ENCODE results near the gene PGM2.

PGM2 gene

DNA sequence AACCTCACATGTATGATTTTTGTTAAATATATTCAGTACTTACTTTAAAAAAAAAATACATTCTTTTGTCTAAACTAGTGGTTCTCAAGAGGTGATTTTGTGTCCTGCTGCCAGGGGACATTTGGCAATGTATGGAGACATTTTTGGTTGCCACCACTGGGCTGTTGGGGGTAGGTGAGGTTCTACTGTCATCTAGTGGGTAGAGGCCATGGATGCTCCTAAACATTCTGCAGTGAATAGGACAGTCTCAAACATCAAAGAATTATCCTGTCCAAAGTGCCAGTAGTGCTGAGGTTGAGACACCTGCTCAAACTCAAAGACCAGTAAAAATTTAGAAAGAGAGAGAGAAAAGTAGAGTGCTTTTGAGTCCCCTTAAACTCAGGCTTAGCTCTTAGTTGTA is 32.9 kb upstream of the PGM2 start:
- Histone ChIP-seq H2AK5ac (ENCODE audit: low read depth, low read length) (no peak overlapping the region), H3K4me1 (ENCODE audit: control insufficient read depth in 2 of 2, insufficient read depth in 1 of 2, low read depth in 1 of 2, low read length in 2 of 2) (no peaks in the 10 kb centered on the region), H4K91ac (ENCODE audit: low read depth, low read length, poor library complexity) (no peak overlapping the region), H2AFZ (ENCODE audit: low read length) (no peak overlapping the region), H3K18ac (ENCODE audit: low read length) (no peak overlapping the region), H3K27me3 (ENCODE audit: control insufficient read depth in 3 of 3, insufficient read depth in 3 of 3, low read depth in 1 of 3, low read length in 3 of 3) (peaks cover 0 to 3% (median 0%) of the 10 kb centered on the region in 3 experiments), H3K4me2 (ENCODE audit: insufficient read depth, low read length, poor library complexity, severe bottlenecking) (no peak overlapping the region), H3K79me1 (ENCODE audit: low read depth, low read length) (no peaks in the 10 kb centered on the region), H3K9ac (ENCODE audit: low read depth, low read length, poor library complexity) (no peak overlapping the region), H2BK12ac (ENCODE audit: low read length) (no peak overlapping the region), H3K4me3 (ENCODE audit: low read length in 2 of 2) (no peak overlapping the region), H3K36me3 (replicated peaks in 1 of 2; ENCODE audit: control insufficient read depth in 2 of 2, insufficient read depth in 2 of 2, low read length in 2 of 2) (no peaks in the 10 kb centered on the region), H2BK15ac (ENCODE audit: low read length) (no peak overlapping the region), H3K14ac (ENCODE audit: low read length) (no peak overlapping the region), H3K23ac (ENCODE audit: low read depth, low read length, poor library complexity) (no peak overlapping the region), H3K27ac (replicated peaks; ENCODE audit: low read length) (no peak overlapping the region), H3K4ac (ENCODE audit: low read length) (no peak overlapping the region), H2BK5ac (ENCODE audit: low read length) (no peak overlapping the region), H4K8ac (ENCODE audit: low read depth, low read length) (no peak overlapping the region), H3K9me3 (replicated peaks in 1 of 2; ENCODE audit: control insufficient read depth in 2 of 2, insufficient read depth in 1 of 2, low read depth in 1 of 2, low read length in 2 of 2) (peaks cover 0 to 3% of the 10 kb centered on the region in 2 donors), H2BK120ac (ENCODE audit: low read depth, low read length) (no peak overlapping the region)
- DNase-seq (ENCODE audit: low spot score) = no peak

DNA sequence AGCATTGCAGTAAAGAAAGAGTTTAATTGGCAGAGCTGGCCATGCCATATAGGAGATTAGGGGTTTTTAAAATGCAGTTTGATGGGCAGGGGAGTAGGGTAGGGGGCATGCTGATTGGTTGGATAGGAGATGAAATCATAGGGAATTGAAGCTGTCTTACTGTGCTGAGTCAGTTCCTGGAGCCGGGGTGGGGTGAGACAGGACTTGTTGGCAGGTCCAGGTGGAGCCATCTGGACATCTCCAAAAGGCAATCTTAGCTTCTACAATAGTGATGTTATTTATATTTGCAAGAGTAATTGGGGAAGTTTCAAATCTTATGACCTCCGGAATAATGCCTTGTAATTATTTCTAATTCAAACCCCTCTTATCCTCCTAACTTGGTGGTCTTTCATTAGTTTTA is 32.4 kb upstream of the PGM2 start:
- Histone ChIP-seq H2BK120ac (ENCODE audit: low read depth, low read length) (no peak overlapping the region), H3K4me3 (ENCODE audit: low read length in 2 of 2) (no peak overlapping the region), H2BK15ac (ENCODE audit: low read length) (no peak overlapping the region), H3K4ac (ENCODE audit: low read length) (no peak overlapping the region), H3K4me2 (ENCODE audit: insufficient read depth, low read length, poor library complexity, severe bottlenecking) (no peak overlapping the region), H3K23ac (ENCODE audit: low read depth, low read length, poor library complexity) (no peak overlapping the region), H2BK5ac (ENCODE audit: low read length) (no peak overlapping the region), H2AFZ (ENCODE audit: low read length) (no peak overlapping the region), H3K18ac (ENCODE audit: low read length) (no peak overlapping the region), H2AK5ac (ENCODE audit: low read depth, low read length) (no peak overlapping the region), H3K14ac (ENCODE audit: low read length) (no peak overlapping the region), H3K27me3 (ENCODE audit: control insufficient read depth in 3 of 3, insufficient read depth in 3 of 3, low read depth in 1 of 3, low read length in 3 of 3) (peaks cover 0 to 6% (median 0%) of the 10 kb centered on the region in 3 experiments), H4K8ac (ENCODE audit: low read depth, low read length) (no peak overlapping the region), H4K91ac (ENCODE audit: low read depth, low read length, poor library complexity) (no peak overlapping the region), H3K27ac (replicated peaks; ENCODE audit: low read length) (no peak overlapping the region), H3K4me1 (ENCODE audit: control insufficient read depth in 2 of 2, insufficient read depth in 1 of 2, low read depth in 1 of 2, low read length in 2 of 2) (no peaks in the 10 kb centered on the region), H3K36me3 (replicated peaks in 1 of 2; ENCODE audit: control insufficient read depth in 2 of 2, insufficient read depth in 2 of 2, low read length in 2 of 2) (no peaks in the 10 kb centered on the region), H2BK12ac (ENCODE audit: low read length) (no peak overlapping the region), H3K79me1 (ENCODE audit: low read depth, low read length) (no peaks in the 10 kb centered on the region), H3K9ac (ENCODE audit: low read depth, low read length, poor library complexity) (no peak overlapping the region), H3K9me3 (replicated peaks in 1 of 2; ENCODE audit: control insufficient read depth in 2 of 2, insufficient read depth in 1 of 2, low read depth in 1 of 2, low read length in 2 of 2) (peaks cover 0 to 3% of the 10 kb centered on the region in 2 donors)
- no peak for DNase-seq (ENCODE audit: low spot score)
- WGBS, 2 donors (ENCODE audit: extremely low coverage in 2 of 2, insufficient read length in 2 of 2, insufficient replicate concordance in 1 of 2) = no CpG with 5 or more reads among the region's 2 CpGs

DNA sequence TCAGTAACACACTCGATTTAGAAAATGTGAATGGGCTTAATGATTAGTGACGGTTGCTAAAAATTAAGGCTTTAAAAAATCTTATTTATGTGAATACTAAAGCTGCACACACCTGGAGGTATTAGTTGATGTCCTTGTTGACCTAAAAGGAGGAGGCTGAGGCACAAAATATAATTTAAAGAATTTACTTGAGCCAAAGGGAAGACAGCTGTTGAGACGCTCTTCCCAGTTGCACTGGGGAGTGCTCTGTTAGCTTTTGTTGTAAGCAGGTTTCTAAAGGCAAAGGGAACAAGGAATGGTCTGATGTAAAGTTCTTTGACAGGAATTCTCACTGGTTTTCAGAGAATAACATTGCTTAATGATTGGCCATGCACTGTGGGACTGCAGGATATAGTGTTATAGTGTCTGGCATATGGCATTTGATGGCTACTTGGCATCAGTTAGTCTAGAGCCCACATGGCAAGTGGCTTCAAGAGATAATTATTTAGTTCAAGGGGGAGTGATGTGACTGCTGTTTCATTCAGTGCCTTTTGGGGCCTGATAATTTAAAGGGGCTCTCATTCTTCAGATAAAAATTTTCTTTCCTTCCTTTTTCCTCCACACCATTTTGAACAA is 30.8 kb upstream of the PGM2 start:
- H3K14ac ChIP-seq (ENCODE audit: low read length) = no peak overlapping the region
- peaks cover 0 to 3% of the 10 kb centered on the region in 2 donors for H3K9me3 ChIP-seq (replicated peaks in 1 of 2; ENCODE audit: control insufficient read depth in 2 of 2, insufficient read depth in 1 of 2, low read depth in 1 of 2, low read length in 2 of 2)
- no peak overlapping the region for H3K4me3 ChIP-seq (ENCODE audit: low read length in 2 of 2)
- no peak overlapping the region for H4K91ac ChIP-seq (ENCODE audit: low read depth, low read length, poor library complexity)
- no peak overlapping the region for H3K4ac ChIP-seq (ENCODE audit: low read length)
- no CpG with 5 or more reads among the region's 3 CpGs for WGBS, 2 donors (ENCODE audit: extremely low coverage in 2 of 2, insufficient read length in 2 of 2, insufficient replicate concordance in 1 of 2)
- H3K4me1 ChIP-seq (ENCODE audit: control insufficient read depth in 2 of 2, insufficient read depth in 1 of 2, low read depth in 1 of 2, low read length in 2 of 2) = no peaks in the 10 kb centered on the region
- no peak overlapping the region for H3K9ac ChIP-seq (ENCODE audit: low read depth, low read length, poor library complexity)
- H2BK12ac ChIP-seq (ENCODE audit: low read length) = no peak overlapping the region
- H2BK15ac ChIP-seq (ENCODE audit: low read length) = no peak overlapping the region
- H3K27ac ChIP-seq (replicated peaks; ENCODE audit: low read length) = no peak overlapping the region
- no peak overlapping the region for H4K8ac ChIP-seq (ENCODE audit: low read depth, low read length)
- H3K4me2 ChIP-seq (ENCODE audit: insufficient read depth, low read length, poor library complexity, severe bottlenecking) = no peak overlapping the region
- H2BK5ac ChIP-seq (ENCODE audit: low read length) = no peak overlapping the region
- H3K36me3 ChIP-seq (replicated peaks in 1 of 2; ENCODE audit: control insufficient read depth in 2 of 2, insufficient read depth in 2 of 2, low read length in 2 of 2) = no peaks in the 10 kb centered on the region
- DNase-seq (ENCODE audit: low spot score) = no peak
- H3K23ac ChIP-seq (ENCODE audit: low read depth, low read length, poor library complexity) = no peak overlapping the region
- H2AK5ac ChIP-seq (ENCODE audit: low read depth, low read length) = no peak overlapping the region
- no peak overlapping the region for H2BK120ac ChIP-seq (ENCODE audit: low read depth, low read length)
- peaks cover 0 to 8% (median 0%) of the 10 kb centered on the region in 3 experiments for H3K27me3 ChIP-seq (ENCODE audit: control insufficient read depth in 3 of 3, insufficient read depth in 3 of 3, low read depth in 1 of 3, low read length in 3 of 3)
- H2AFZ ChIP-seq (ENCODE audit: low read length) = no peak overlapping the region
- H3K18ac ChIP-seq (ENCODE audit: low read length) = no peak overlapping the region
- no peaks in the 10 kb centered on the region for H3K79me1 ChIP-seq (ENCODE audit: low read depth, low read length)

DNA sequence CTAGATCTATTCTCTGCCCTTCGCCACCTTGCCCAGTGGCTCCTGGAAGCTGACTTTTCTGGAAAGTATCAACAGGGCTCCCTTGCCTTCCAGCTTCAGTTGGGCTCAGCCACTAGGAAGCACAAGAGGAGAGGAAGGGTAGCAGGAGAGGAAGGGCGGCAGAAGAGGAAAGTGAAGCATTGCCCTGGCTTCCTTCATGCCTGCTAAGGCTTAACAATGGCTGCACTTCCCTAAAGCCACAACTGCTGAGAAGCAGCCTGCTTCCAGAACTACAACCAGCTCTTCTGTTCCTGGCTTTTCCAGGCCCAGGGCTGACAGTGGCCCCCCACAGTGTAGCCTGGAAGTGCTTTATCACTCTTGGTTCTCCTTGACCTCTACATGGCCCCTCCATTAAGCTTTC is 29.1 kb upstream of the PGM2 start:
- Histone ChIP-seq H2BK120ac (ENCODE audit: low read depth, low read length) (no peak overlapping the region), H3K4me2 (ENCODE audit: insufficient read depth, low read length, poor library complexity, severe bottlenecking) (no peak overlapping the region), H3K79me1 (ENCODE audit: low read depth, low read length) (no peaks in the 10 kb centered on the region), H2BK5ac (ENCODE audit: low read length) (no peak overlapping the region), H3K9ac (ENCODE audit: low read depth, low read length, poor library complexity) (no peak overlapping the region), H3K18ac (ENCODE audit: low read length) (no peak overlapping the region), H2AFZ (ENCODE audit: low read length) (no peak overlapping the region), H3K4ac (ENCODE audit: low read length) (no peak overlapping the region), H2AK5ac (ENCODE audit: low read depth, low read length) (no peak overlapping the region), H4K91ac (ENCODE audit: low read depth, low read length, poor library complexity) (no peak overlapping the region), H3K9me3 (replicated peaks in 1 of 2; ENCODE audit: control insufficient read depth in 2 of 2, insufficient read depth in 1 of 2, low read depth in 1 of 2, low read length in 2 of 2) (peaks cover 0 to 3% of the 10 kb centered on the region in 2 donors), H3K27ac (replicated peaks; ENCODE audit: low read length) (no peak overlapping the region), H3K27me3 (ENCODE audit: control insufficient read depth in 3 of 3, insufficient read depth in 3 of 3, low read depth in 1 of 3, low read length in 3 of 3) (peaks cover 0 to 8% (median 0%) of the 10 kb centered on the region in 3 experiments), H3K4me3 (ENCODE audit: low read length in 2 of 2) (no peak overlapping the region), H2BK12ac (ENCODE audit: low read length) (no peak overlapping the region), H3K14ac (ENCODE audit: low read length) (no peak overlapping the region), H3K36me3 (replicated peaks in 1 of 2; ENCODE audit: control insufficient read depth in 2 of 2, insufficient read depth in 2 of 2, low read length in 2 of 2) (no peaks in the 10 kb centered on the region), H4K8ac (ENCODE audit: low read depth, low read length) (no peak overlapping the region), H3K23ac (ENCODE audit: low read depth, low read length, poor library complexity) (no peak overlapping the region), H3K4me1 (ENCODE audit: control insufficient read depth in 2 of 2, insufficient read depth in 1 of 2, low read depth in 1 of 2, low read length in 2 of 2) (no peaks in the 10 kb centered on the region), H2BK15ac (ENCODE audit: low read length) (no peak overlapping the region)
- DNase-seq (ENCODE audit: low spot score) = no peak
- no CpG with 5 or more reads among the region's 2 CpGs for WGBS, 2 donors (ENCODE audit: extremely low coverage in 2 of 2, insufficient read length in 2 of 2, insufficient replicate concordance in 1 of 2)

Measured in neuronal stem cell (in vitro differentiated cells).